Bone marrow (tissue), 2 donors: ENCODE measurements around the gene STYXL1.

Source experiments
- DNase-seq, 2 donors: peaks; one replicate each; lab custom pipeline; 2025; lab: John Stamatoyannopoulos, UW

Gene STYXL1

GRCh38 chr7:75992083-75992755 is 55.6 kb downstream of the STYXL1 start:
- DNase-seq = no peak

GRCh38 chr7:75991531-75992082 is 56.2 kb downstream of the STYXL1 start:
- no peak for DNase-seq

DNA sequence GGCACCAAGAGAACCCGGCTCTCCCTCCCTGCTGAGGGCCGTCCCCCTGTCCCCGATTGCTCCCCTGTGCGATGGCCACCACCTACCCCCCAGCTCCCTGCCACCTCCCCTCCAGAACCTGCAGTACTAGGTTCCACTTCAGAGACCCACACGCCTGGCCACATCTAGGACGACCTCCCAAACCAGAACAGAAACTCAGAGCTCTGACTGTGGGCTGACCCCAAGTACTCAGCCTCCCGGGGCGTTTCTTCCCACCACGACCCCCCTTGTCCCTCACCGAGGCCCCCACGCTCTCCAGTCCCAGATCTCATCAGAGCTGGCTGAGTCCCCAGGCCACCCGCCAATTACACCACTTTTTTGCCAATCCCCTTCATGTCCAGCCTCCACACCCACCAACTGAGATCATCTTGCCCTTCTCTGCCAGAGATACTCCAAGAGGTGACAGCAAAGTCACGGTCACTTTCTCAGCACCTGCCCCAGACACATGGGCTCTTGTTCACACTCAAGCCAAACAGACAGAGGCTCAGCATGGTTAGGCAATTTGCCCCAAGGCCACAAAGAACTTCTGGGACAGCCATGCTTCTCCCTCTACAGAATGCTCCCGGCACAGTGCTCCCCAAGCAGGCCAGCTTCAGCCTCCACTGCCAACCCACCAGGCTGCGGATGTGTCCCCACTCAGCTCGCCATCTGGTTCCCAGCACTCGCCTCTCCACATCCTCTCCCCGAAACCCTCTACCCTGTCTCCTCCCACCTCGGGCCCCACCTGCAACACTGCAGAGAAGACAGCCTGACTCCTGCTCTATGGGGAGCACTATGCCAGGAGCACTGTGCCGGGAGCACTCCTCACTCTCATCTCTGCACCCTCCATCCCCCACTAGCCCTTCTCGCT is 58.1 kb downstream of the STYXL1 start:
- DNase-seq = no peak

- DNase-seq = no peak
Measured at GRCh38 chr7:75988568-75989499, 59.0 kb downstream of the STYXL1 start.

DNA sequence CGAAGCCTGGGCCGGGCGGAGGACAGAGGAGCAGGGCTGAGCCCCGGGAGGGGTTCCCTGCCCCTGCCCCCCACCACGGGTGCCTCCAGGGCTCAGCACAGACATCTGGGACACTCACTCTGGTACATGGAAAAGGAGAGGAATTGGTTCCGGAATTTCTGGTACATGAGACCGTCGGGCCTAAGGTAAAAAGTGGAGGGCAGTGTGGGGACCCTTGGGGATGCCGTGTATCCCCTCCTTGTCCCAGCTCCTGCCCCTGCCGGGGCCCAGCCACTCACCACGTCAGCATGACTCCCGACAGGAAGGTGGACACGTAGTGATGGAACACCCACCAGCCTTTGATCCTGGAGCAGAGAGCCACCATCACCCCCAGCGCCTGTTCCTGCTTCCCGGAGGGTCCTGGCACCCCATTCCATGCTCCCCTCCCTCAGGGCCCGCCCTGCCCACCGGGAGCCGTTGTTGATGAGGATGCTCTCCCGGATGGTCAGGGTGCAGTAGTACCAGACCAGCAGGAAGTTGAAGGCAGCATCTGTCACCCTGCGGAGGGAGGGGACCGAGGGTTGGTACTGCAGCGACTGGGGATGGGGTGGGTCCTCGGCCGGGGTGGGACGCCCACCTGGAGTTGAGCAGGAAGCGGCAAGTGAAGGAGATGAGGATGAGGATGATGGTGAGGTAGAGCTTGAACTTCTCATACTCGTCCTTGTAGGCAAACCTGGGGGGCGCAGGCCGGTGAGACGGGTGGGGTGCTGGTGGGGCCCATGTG is 59.8 kb downstream of the STYXL1 start:
- no peak for DNase-seq

DNA sequence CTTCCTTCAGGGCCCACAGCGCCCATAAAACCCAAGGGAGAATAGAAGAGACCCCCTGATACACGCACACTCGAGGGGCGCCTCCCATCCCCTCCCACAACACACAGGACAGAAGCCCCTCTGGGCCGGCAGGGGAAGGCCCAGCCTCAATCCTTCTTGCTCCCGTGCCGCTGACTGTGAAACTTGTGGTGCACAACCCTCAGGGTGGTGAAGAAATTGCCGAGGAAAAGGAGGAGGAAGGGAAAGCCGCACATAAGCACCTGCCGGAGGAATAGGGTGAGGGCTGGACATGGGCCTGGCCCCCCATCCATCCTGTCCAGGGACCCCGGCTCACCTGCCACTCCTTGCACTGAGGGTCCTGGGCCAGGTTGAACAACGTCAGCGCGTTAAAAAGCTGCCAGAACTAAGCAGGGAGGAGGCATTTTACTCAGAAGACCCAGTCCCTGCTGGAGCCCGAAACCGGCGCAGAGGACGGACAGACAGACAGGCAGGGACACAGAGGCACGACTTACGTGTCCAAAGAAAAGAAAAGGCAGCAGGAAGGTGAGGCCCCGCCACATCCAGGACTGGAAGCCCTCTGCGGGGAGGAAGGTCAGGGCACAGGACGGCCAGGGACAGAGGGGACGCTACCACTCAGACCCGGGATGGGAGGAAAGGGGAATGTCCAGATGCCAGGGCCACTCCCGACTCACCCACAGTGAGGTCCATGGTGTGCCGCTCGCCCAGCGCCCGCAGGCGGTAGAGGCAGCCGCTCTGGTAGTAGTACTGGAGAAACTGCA is 60.6 kb downstream of the STYXL1 start:
- DNase-seq = no peak

DNA sequence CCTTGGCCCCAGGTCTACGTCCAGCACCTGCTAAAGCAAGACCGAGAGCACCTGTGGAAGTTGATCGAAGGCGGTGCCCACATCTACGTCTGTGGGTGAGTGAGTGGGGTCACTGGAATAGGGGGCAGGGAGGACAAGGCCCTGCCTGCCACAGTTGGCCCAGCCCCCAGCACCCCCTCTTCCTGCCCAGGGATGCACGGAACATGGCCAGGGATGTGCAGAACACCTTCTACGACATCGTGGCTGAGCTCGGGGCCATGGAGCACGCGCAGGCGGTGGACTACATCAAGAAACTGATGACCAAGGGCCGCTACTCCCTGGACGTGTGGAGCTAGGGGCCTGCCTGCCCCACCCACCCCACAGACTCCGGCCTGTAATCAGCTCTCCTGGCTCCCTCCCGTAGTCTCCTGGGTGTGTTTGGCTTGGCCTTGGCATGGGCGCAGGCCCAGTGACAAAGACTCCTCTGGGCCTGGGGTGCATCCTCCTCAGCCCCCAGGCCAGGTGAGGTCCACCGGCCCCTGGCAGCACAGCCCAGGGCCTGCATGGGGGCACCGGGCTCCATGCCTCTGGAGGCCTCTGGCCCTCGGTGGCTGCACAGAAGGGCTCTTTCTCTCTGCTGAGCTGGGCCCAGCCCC is 61.5 kb downstream of the STYXL1 start:
- DNase-seq = no peak

- no peak for DNase-seq
Measured at GRCh38 chr7:75985518-75986146, 62.2 kb downstream of the STYXL1 start.

DNA sequence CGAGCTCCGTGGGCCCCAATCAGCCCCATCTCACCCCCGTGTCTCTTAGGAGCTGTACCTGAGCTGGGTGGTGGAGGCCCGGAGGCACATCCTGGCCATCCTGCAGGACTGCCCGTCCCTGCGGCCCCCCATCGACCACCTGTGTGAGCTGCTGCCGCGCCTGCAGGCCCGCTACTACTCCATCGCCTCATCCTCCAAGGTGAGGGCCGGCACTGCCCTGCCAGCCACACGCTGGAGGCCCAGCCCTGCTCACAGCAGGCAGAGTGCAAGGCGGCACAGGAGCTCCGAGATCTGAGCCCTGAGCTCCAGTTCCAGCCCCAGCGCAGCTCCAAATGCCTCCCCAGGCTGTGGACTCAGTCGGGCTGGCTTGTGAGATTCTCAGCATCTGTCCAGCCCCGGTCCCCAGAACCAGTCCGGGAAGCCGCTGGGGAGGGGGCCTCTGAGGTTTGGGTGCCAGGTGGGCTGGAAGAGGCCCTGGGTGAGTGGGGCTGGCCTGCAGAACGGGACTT is 62.7 kb downstream of the STYXL1 start:
- no peak for DNase-seq

DNA sequence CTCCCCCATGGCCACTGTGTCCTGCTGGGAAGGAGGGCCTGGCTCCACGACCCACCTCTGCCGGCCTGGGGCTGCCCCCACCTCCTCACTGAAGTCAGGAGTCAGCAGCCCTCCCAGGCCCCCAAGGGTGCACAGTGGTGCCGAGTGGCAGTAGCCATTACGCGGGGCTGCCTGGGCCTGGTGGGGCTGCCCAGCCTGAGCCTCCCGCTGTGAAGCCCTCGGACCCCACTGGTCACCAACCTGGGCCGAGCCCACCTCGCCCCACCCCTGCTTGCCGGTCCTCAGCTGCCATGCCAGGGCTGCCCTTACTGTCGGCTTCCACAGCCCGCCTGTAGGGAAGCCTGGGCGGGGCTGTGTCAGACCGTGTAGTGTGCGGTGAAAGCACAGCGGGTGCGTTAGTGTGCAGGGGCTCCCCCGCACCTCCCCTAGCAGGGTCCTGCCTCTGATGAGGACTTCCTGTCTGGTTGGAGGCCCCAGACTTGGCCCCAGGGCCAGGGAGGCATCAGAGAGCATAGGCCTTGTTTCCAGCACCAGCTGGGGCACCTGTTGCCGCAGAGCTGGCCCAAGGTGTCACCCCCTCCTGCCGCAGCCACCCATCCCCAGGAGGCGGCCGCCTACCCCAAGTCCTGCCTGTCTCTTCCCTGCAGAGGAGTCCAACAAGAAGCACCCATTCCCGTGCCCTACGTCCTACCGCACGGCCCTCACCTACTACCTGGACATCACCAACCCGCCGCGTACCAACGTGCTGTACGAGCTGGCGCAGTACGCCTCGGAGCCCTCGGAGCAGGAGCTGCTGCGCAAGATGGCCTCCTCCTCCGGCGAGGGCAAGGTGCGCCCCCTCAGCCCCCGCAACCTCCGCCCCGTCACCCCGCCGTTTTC is 63.4 kb downstream of the STYXL1 start:
- DNase-seq = no peak

DNA sequence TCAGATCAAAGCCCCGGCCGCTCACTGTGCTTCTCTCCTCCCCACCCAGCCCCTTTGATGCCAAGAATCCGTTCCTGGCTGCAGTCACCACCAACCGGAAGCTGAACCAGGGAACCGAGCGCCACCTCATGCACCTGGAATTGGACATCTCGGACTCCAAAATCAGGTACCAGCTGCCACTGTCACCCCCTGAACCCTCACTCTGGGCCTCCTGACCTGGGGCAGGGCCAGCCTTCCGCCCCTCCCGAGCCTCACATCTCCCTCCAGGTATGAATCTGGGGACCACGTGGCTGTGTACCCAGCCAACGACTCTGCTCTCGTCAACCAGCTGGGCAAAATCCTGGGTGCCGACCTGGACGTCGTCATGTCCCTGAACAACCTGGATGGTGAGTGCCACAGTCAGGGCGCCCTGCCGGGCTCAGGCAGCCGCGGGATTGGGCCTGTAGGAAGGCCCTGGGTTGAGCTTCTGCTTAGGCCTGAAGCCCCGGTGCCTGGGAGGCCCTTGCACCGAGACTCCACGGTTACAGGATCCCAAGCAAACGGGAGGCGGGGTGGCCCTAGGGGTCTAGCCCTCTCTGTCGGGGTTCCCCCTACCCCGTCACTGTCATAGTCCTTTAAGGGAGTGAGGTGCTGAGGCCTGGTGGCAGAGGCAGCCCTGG is 64.2 kb downstream of the STYXL1 start:
- no peak for DNase-seq

DNA sequence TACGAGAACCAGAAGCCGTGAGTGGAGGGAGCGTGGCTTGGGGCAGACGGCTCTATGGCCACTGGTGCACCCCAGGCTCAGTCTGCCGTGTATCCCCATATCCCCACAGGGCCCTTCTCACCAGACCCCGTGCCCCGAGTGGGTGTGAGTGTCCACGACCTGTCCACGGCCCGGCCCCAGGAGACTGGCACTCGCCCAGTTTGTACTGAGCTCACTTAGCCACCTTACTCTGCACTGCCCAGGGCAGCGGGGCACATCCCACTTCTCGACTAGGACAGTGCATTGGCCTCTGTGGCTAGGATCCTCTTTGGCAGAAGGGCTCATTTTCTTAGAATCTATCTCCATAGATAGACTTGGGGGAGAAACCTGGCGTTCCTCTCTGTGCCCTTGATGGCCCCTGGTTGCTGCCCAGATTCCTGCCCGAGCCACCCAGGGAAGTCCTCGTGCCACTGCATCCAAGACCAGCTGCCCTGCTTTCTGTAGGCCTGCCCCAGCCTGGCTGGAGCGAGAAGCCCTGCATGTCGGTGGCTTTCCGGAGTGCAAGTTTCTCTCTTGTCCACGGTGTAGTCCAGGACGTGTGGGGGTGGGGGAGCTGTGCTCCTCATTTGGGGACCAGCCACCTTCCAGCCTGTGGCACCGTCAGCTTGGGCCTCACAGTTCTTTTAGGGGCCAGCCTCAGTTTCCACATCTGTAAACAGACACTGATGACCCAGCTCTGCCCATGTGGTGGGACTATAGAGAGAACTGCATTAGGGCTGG is 65.3 kb downstream of the STYXL1 start:
- no peak for DNase-seq

DNA sequence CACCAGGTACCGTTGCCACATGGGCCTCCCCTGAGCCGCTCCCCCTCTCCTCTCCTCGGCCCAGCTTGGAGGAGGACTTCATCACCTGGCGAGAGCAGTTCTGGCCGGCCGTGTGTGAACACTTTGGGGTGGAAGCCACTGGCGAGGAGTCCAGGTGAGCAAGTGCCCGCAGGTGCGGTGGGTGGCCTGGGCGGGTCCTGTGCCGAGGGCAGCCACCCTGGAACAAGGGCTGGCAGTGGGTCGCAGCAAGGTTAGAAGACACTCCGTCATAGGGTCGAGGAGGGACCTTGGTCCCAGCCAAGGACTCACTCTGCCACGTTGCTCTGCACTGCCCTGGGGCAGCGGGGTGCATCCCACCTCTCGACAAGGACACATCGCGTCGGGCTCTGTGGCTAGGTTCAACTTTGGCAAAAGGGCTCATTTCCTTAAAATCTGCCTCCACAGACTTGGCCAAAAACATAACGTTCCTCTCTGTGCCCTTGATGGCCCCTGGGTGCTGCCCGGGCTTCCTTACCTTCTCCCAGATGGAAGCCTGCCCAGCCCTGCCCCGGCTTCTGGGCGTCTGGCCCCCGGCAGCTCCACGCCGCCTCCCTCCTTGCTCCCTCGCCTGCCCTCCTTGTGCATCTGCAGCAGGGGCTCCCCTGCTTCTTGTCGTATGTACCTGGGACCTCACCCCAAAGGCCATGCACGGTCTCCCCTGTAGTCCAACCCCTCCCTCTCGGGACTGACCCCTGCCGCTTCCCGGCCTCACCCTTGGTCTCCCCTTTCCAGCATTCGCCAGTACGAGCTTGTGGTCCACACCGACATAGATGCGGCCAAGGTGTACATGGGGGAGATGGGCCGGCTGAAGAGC is 66.1 kb downstream of the STYXL1 start:
- no peak for DNase-seq

GRCh38 chr7:75981203-75981452 is 66.7 kb downstream of the STYXL1 start:
- DNase-seq = no peak

DNA sequence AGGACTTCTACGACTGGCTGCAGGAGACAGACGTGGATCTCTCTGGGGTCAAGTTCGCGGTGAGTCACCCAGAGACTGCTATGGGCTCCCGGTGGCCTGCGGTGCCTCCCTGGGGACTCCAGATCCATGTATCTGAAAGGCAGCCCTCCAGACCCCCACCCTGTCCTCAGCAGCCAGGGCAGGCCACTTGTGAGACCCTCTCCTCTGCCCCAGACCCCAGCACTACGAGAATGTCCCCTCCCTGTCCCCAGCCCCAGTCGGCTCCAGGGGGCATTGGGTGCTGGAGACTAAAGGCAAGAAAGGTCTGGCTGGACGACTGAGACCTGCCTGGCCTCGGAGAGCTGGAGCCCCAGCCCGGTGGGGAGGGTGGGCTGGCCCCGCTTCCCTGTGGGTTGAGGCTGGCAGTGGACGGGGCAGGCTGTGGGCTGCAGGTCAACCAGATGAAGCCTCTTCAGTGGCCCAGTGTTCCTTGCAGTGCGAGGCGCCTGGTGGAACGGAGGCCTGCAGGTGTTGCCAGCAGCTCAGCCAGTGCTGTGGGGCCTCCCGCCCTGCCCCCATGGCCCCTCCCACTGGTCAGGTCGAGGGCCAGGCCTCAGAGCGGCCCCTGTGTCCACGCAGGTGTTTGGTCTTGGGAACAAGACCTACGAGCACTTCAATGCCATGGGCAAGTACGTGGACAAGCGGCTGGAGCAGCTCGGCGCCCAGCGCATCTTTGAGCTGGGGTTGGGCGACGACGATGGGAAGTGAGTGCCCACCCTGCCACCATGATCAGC is 67.2 kb downstream of the STYXL1 start:
- no peak for DNase-seq
